Myocyte (in vitro differentiated cells): Measurements from ENCODE around the gene EMILIN2. TPM values are rescaled to one million over a fixed set of nuclear protein-coding genes. Genes with fewer than 3 reads are reported as not detected.

Source experiments
- DNase-seq: peaks from one replicate; pipeline ENCODE4 v3.0.0-alpha.2; 2012; ENCODE audit warnings: low read depth
- total RNA-seq: library from RNA; depleted of rRNA; stranded (reverse); fragments of >200 nt; gene quantifications from 2 replicates; pipeline ENCODE4 v1.2.3, GENCODE V29; 2014

The EMILIN2 gene
- total RNA-seq, 1 donor from 2014 or later: 1.6 TPM

DNA sequence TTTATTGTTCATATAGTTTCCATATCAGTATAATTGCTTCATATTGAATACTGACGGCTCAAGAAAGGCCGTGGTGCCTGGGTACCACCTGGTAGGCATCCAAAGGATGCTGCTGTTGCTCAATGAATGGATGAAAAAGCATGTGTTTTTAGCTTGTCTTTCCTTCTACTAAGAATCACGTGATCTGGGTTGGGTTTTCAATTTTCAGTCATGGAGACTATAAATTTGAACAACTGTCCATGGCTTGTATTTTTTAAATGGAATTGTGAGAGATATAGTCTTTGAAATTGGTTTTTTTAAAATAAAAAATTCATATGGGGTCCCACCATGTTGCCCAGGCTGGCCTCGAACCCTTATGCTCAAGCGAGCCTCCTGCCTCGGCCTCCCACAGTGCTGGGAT, 25.3 kb downstream of the EMILIN2 start:
- DNase-seq: no peak

DNA sequence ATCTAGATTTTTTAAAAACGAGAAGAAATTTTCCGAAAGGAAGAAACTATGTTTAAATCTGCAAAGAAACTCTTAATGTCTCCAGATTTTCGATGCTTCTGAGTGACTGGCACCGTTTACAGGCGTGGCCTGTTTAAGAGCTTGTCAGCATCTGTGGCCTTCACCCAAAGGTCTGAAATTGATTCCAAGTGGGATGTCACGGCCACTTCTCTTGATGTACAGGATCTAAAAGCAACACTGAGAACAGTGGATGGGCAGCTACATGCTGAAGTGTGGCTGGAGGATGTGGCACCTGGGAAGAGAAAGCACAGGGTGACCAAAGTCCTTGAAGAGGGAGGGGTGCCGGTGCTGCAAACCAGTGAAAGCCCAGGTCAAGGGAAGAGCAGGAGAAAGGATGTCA, 28.0 kb downstream of the EMILIN2 start:
- no peak for DNase-seq

DNA sequence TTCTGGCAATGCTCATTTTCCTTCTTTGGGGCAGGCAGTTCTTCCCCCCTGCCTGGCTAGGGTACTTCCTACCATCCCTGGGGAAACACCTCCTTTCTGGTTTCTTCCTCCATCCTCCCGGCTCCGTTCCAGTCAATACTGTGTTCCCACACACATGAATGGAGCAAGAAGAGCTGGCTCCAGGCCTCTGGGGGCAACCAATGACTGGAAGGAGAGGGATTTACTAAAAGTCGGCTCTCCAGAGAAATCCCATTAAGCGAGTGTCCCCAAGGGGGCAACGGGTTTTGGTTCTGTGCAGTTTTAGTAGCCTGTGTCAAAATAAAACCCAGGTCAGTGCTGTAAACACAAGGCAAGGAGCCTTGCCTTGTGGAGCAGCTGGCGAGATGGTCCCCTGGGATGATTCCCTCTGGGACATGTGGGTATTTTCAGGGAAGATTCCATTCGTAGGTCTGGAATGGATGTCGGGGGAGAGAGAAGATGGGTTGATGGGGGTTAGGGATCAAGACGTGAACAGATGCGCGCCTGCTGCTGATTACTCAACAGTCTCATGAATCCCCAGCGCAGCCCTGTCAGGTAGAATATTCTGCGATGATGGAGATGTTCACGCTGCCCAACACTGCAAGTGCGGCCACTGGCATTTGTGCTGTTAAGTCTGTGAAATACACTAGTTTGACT, 32.0 kb downstream of the EMILIN2 start:
- DNase-seq: no peak

DNA sequence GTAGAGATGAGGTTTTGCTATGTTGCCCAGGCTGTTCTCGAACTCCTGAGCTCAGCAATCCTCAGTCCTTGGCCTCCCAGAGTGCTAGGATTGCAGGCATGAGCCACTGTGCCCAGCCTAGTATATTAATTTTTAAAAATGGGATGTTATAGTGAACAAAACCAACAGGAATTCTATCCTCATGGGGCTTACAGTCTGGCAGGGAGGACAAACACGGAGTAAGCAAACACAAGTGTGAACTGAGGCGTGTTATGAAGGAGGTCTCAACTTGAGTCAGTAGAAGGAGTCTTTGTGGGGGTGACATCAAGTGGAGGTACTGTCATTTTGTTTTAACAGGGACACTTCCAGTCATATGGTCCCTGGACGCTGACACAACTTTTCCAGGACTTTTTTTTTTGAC, 33.1 kb downstream of the EMILIN2 start:
- DNase-seq: no peak

DNA sequence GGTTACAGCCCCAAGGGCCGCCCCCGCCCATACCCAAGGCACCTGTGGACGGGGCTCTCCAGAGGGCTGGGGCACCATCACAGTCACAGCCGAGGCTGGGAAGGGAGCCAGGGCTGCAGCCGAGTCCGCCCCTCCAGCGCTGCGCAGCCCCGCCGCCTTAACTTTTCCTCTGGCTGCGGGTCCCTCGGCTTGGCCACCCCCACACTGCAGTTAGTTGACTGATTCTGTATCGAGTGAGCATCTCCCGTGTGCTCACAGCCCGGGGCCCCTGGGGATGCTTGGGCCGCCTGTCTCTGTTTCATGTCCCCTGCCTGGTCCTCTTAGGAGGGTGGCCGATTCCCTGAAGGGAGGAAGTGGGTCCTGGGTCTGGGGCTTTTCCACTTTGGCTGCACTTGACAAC, 33.7 kb downstream of the EMILIN2 start:
- DNase-seq: no peak

DNA sequence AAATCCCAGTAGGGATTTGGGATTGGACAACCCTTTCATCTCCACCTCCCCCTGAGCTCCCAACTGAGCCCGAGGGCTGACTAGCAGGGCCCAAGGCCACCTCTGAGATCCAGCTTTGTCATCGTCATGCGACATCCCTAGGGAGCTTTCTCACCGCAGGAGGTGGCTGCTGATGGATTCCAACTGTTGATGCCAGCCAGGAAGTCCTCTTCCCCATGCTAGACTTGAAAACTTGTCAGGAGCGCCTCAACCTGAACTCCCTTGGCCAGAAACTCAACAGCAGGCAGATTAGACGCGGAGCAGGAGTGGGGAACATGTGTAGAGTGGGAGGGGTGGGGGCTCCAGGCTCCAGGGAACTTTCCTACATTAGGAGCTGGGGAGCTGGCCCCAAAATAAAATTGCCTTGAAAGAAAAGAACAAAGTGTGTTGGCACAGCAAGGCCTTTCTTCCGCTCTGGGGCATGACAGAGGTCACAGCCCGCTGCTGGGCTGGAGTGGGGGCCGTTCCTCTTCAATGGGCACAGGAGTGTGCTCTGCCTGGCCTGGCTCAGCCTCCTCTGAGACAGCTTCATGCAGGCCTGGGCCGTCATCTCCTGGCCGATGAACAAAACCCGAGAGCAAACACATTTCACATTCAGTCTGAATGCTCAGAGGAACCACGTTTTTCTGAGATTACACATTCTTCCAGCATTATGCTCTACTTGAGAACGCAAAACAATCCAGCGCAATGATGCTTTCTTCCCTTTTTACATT, 34.5 kb downstream of the EMILIN2 start:
- no peak for DNase-seq

DNA sequence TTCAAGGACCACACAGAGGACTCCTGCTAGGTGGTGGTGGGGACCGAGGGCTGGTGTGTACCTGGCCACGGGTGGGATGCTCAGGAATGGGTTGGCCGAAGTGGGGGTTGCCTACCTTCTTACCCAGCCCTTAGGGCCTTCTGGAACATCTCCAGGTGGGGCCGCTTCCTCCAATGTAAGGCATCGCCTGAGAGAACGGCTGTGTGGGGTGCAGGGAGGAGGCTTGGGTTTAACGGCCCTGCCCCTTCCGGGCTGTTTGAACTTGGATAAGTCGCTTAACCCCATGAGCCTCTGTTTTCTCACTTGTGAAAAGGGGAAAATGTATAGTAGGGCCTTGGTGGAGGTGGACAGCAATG, 35.0 kb downstream of the EMILIN2 start:
- DNase-seq: no peak

DNA sequence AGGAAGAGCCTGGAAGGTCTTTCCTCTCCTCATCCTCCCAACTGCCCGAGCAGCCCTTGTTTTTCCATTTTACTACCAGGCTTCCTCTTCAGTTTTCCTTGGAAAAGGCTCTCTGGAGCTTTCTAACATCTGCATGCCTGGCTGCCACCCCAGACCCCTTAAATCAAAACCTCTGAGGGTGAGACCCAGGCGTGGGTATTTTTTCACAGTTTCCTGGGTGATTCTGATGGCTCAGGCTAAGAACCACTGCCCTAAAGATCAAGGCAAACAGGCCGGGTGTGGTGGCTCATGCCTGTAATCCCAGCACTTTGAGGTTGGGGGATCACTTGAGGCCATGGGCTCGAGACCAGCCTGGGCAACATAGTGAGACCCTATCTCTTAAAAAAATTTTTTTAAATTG, 35.4 kb downstream of the EMILIN2 start:
- no peak for DNase-seq

DNA sequence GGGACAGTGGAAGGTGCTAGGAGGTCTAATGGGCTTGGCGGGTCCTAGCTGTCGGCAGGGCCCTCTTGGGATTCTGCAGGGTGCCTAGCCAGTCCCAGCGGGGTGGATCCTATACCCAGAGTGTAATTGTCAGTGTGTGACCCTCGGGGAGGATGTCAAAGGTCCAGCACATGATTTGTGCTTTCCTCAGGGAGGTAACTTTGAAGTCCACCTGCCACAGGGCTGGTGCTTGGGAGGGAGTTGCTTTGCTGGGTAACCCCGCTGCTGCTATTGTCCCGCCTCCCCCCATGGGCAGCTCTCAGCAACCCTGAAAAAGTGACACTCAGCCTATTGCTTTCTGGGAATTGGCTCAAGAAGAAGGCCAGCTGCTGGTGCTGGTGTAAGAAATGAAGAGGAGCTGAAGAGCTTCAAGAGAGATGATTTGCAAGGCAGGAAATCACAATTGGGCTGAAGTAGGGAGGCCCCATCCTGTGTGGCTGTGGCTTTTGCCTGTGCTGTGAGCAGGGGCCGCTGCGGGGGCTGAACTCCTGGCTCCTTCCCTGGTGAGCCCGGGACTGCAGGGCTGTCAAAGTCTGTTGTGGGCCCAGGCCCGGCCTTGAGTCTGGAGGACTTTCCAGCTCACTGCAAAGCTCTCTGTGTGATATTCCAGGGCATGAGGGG, 36.4 kb downstream of the EMILIN2 start:
- no peak for DNase-seq

DNA sequence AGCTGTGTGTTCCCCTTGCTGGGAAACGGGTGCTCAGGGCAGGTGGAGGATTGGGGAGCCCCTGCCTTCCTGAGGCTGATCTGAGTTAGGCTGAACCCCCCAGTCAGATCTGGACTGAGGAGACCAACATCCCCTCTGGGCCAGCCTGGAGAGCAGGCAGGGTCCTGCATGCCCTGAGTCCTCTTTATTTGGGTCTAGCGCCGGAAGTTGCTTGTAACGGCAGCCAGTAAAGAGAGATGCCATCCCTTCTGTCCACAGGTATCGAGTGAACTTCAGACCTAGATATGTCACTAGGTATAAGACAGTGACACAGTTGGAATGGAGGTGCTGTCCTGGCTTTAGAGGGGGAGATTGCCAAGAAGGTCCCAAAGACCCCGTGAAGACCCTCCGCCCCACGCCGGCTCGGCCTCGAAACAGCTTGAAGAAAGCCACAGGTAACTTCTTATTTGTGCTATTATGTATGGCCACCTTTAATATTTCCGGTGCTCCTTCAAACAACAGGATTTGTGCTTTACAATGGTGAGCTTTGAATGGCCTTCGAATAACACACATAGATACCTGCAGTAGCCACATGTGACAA, 38.0 kb downstream of the EMILIN2 start:
- no peak for DNase-seq

DNA sequence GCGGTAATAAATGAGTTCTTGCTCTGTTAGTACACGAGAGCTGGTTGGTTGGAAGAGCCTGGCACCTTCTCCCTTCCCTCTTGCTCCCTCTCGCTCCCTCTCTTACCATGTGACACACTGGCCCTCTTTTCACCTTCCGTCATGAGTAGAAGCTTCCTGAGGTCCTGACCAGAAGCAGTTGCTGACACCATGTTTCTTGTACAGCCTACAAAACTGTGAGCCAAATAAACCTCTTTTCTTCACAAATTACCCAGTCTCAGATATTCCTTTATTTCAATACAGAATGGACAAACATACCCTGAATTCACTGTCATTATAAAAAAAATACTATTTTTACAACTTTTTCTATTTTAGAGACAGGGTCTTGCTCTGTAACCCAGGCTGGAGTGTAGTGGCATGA, 40.7 kb downstream of the EMILIN2 start:
- no peak for DNase-seq

DNA sequence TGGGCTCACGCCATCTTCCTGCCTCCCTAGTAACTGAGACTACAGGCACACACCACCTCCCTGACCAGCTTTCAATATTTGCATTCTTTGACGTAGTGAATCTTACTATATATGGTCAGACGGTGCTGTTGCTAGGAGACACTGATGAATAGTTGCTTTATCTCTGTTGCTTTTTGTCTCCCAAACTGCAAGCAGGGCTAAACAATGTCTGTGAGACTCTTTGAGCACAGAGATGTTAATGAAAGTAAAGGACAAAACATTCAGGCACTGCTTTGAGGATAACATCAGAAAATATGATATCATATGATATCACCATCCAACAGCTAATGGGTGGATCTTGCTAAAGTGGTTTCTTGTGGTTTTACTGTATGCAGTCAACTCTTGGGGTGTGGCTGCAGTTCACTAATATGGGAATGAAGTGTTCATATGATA, 43.0 kb downstream of the EMILIN2 start:
- DNase-seq: no peak

DNA sequence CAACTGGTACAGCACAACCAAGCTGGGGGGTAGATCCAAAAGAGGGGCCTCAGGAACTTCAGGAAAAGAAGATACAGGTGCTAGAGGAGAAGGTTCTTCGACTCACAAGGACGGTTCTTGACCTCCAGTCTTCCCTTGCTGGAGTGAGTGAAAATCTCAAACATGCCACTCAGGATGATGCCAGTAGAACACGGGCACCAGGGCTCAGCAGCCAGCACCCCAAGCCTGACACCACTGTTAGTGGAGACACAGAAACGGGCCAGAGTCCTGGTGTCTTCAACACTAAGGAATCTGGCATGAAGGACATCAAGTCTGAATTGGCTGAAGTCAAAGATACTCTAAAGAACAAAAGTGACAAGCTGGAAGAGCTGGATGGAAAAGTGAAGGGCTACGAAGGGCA, 43.8 kb downstream of the EMILIN2 start:
- DNase-seq: no peak

DNA sequence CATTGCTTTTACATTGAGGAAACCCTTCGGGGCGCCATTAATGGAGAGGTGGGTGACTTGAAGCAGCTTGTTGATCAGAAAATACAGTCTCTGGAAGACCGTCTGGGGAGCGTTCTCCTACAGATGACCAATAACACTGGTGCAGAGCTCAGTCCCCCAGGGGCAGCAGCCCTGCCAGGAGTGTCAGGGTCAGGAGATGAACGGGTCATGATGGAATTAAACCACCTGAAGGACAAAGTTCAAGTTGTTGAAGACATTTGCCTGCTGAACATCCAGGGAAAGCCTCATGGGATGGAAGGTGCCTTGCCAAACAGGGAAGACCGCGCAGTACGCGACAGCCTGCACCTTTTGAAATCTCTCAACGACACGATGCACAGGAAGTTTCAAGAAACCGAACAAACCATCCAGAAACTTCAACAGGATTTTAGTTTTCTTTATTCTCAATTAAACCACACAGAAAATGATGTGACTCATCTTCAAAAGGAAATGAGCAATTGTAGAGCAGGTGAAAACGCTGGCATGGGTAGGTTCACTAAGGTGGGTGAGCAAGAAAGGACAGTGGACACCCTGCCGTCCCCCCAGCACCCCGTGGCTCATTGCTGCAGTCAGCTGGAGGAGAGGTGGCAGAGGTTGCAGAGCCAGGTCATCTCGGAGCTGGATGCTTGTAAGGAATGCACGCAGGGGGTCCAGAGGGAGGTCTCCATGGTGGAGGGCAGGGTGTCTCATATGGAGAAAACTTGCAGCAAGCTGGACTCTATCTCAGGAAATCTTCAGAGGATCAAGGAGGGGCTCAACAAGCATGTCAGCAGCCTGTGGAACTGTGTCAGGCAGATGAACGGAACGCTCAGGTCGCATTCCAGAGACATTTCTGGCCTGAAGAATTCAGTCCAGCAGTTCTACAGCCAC, 45.0 kb downstream of the EMILIN2 start:
- DNase-seq: no peak

DNA sequence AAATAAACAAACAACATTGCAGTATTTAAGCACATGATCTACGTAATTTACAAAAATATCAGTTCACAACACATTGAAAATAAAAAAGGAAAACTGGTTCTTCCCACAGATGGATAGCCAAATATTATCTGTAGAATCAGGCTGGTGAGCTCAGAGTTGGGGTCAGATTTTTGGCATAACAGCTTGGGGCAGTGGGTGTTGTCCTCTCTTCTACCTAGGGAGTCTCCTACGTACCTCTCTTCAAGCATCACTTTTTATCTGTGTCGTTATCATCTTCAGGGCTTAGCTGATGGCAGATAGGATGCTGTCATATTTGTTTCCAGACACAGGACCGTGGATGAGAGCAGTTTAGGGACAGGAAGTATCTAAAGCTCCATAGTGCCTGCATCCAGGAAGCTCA, 46.2 kb downstream of the EMILIN2 start:
- no peak for DNase-seq

DNA sequence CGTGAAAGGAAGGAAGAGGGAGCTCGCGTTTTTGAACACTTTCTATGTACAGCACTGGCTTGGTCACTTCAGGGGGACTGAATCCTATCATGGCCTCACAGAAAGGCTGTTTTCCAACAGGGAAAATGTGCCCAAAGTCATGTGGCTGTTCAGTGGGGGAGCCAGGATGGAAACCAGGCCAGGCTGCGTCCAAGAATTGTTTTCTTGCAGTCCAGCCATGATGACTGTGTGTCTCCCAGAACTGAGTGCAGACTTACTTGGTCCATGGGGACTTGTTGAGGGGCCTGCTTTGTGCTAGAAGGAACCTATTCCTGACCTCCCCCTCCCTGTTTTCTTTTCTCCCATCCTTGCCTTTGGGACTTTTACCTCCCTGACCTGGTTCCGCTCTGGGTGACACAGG, 46.9 kb downstream of the EMILIN2 start:
- DNase-seq: no peak

DNA sequence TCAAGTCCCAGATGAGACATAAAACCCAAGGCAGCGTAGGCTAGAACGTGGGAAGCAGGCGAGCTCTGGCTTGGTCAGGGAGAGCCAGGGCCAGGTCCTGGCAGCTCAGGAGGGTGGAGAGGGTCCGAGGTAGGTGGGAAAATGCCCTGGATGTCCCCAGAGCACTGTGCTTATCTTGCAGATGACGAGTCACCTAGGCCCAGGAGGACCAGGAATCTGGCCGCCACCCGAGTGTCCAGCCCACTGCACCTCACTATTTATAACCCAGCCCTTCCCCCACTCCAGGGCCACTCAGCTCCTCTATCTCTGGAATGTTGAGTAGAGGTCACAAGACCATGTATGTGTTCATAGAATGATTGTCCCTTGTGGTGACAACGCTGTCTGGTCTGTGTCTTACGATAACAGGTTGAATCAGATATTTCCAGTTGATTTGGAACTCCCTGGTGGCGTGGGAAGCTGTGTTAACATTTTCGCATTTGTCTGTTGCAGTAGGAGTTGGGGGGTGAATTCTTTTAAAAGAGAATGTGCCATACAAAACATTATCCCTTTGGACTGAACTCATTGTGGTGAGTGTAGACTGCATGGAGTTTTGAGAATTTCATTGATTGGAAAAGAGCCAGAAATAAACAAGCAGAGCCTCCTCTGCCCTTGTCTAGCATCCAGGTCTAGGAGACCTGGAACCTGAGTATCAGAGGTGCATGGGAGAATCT, 47.5 kb downstream of the EMILIN2 start:
- no peak for DNase-seq

DNA sequence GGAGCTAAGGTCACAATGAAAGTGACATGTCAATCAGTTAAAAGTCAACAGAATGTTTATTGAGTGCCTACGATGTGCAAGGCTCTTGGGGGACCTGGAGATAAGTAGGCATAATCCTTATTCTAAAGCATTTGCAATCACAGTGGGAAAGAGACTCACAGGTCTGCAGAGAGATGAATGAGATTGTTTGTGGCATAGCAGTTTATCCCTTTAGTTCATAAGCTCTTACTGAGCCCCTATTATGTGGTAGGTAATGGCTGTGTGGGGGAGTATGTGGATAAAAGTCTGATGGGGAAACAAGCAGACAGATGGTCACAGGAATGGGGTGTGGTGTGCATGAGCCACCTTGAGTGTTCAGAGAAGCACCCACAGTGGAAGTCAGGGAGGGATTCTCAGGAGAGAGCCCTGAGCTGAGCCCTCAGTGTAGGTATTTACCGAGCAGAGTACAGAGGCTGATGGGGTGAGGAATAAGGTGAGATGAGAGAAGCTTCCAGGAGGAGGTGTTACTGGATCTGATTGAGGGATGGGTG, 48.1 kb downstream of the EMILIN2 start:
- DNase-seq: no peak

DNA sequence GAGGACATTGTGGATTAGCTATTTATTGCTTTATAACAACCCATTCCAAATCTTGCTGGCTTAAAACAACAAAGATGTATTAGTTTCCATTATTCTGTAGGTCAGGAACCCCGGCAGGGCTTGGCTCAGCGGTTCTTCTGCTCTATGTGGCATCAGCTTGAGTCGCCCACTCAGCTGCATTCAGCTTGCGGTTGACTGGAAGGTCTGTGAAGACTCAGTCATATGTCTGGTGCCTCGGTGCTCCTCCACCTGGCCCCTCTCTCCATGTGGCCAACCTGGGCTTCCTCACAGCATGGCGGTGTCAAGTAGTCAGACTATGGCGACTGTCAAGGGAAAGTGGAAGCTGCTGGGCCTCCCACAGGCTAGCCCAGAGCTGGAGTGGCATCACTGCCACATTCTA, 48.6 kb downstream of the EMILIN2 start:
- DNase-seq: no peak

DNA sequence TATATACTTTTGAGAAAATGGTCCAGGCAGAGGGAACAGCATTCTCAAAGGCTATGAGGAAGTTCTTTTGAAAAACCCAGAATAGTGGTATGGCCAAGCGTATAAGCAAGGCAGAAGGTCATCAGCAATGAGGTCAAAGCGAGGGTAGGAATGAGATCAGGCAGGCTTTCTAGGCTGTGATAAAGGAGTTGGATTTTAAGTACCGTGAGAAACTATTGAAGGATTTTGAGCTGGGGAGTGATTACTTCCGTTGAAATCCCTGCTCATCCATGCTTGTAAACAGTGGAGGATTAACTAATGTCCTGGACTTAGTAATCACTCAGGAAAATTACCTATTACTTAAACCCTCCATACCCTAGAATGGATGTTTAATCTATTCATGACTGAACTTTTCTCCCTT, 50.2 kb downstream of the EMILIN2 start:
- no peak for DNase-seq
